Inferior parietal cortex (tissue), 1 donor: ENCODE data around the gene ERC1.
"Not testable (repeated sequence)": the region's sequence is repeated elsewhere in the genome, so short reads cannot be mapped to it uniquely, and the experiment has no call there.

Experiments
- DNase-seq: peaks from one replicate; pipeline ENCODE4 v3.0.0-alpha.2; 2016; ENCODE audit errors: extremely low spot score

Gene ERC1

GRCh38 chr12:1122786-1123185, 131.8 kb downstream of the ERC1 start:
- no peak for DNase-seq

GRCh38 chr12:1126091-1126490, 135.1 kb downstream of the ERC1 start:
- DNase-seq = no peak

- no peak for DNase-seq
These were observed 136.0 kb downstream of the ERC1 start for GRCh38 chr12:1127021-1127420.

- no peak for DNase-seq
These were observed 139.1 kb downstream of the ERC1 start for GRCh38 chr12:1130164-1130563.

GRCh38 chr12:1130571-1130970, 139.5 kb downstream of the ERC1 start:
- DNase-seq = no peak

GRCh38 chr12:1131811-1132224, 140.8 kb downstream of the ERC1 start:
- no peak for DNase-seq

- DNase-seq = no peak
These were observed 141.3 kb downstream of the ERC1 start for GRCh38 chr12:1132311-1132710.

- DNase-seq = no peak
These were observed 147.7 kb downstream of the ERC1 start for GRCh38 chr12:1138691-1139090.

GRCh38 chr12:1146758-1147157, 155.7 kb downstream of the ERC1 start:
- not testable (repeated sequence) for DNase-seq

- DNase-seq = no peak
These were observed 156.8 kb downstream of the ERC1 start for GRCh38 chr12:1147821-1148220.

- no peak for DNase-seq
These were observed 166.0 kb downstream of the ERC1 start for GRCh38 chr12:1157046-1157445.

- DNase-seq = no peak
These were observed 170.2 kb downstream of the ERC1 start for GRCh38 chr12:1161197-1161596.

- no peak for DNase-seq
These were observed 171.2 kb downstream of the ERC1 start for GRCh38 chr12:1162081-1162760.

- no peak for DNase-seq
These were observed 176.8 kb downstream of the ERC1 start for GRCh38 chr12:1167784-1168183.

- DNase-seq = no peak
These were observed 179.4 kb downstream of the ERC1 start for GRCh38 chr12:1170411-1170810.

- no peak for DNase-seq
These were observed 180.8 kb downstream of the ERC1 start for GRCh38 chr12:1171657-1172408.

GRCh38 chr12:1173781-1174617, 183.0 kb downstream of the ERC1 start:
- DNase-seq = no peak

- no peak for DNase-seq
These were observed 183.6 kb downstream of the ERC1 start for GRCh38 chr12:1174659-1175058.

- DNase-seq = no peak
These were observed 185.2 kb downstream of the ERC1 start for GRCh38 chr12:1176191-1176590.

GRCh38 chr12:1179128-1179527, 188.1 kb downstream of the ERC1 start:
- DNase-seq = no peak

- no peak for DNase-seq
These were observed 191.0 kb downstream of the ERC1 start for GRCh38 chr12:1182069-1182468.

GRCh38 chr12:1184402-1184801, 193.4 kb downstream of the ERC1 start:
- no peak for DNase-seq
